Measurements from ENCODE around the gene FNBP1. TPM values are rescaled to one million over a fixed set of nuclear protein-coding genes. Genes with fewer than 3 reads are reported as not detected.

FNBP1 gene
- total RNA-seq, 1 experiment from 2014 or later, result 53.6 TPM

DNA sequence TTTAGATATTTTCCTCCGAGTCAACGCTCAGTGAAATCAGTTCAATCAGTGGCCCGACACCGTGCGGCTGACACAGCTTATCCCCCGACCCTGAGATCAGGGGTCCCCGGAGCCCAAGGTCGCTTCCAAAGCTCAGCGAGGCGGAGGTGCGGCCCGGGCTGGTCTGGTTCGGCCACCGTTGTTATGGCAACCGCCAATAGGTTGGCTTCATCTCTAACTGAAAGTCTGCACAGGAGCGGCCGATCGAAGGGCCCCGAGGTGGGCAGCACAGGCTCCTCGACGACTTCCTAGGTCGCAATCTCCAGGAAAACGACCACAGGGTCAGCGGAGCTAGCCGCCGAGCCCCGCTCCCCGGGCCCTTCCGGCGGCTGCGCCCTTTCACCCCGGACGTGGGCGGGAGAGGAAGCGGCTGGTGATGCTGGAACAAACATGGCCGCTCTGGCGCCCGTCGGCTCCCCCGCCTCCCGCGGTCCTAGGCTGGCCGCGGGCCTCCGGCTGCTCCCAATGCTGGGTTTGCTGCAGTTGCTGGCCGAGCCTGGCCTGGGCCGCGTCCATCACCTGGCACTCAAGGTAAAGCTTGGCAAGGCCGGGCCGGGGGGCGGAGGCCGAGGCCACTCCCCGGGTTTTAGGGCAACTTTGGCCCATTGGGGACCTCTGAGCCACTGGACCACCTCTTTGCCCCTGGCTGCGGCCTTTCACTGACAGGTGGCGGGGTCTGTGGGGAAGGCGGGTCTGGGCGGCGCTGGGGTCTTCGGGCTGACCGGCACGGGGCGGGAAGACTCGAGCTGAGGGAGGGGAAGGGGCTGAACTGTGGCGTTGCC, 10.7 kb upstream of the FNBP1 start, which contains the start of gene GPR107:
Gene GPR107 (plus strand): TSS at position 403 of the 821 bp plus-strand sequence. CDS start 27 bp downstream, at position 430.
- peak within 1 kb of the TSS; percentile 72 to 76 for H3K4me3 ChIP-seq (ENCODE audit: low read depth in 2 of 2, low read length in 2 of 2)
- H3K36me3 ChIP-seq (ENCODE audit: control insufficient read depth, insufficient read depth, low read length), result no peaks in the 10 kb centered on the region; the same call in 1 of the 2 replicates
- in situ Hi-C loops (cut with HindIII; ENCODE audit: low pct_unique_long_range_greater_than_20kb, low sequenced_read_pairs), result no loop called here
- H3K27me3 ChIP-seq (ENCODE audit: control insufficient read depth, insufficient read depth, low read length), result no peaks in the 10 kb centered on the region
- BruUV-seq (replicated peaks), result no TSS peak
- POLR2A ChIA-PET, result interaction anchor here (0.6 to 1.0 kb wide), 2 partner anchors 121 to 158 kb away, joined by 3 to 4 read pairs; no protein-coding TSS in a partner anchor
- CTCF ChIA-PET, result no interaction called here
- DNase-seq (ENCODE audit: low read depth, low spot score) (no peak), ATAC-seq (peak; percentile 95)
- TF ChIP-seq CTCF (IDR thresholded peaks at IDR 0.05), result no peak
- no peak; a peak in 1 of 4 replicates for TF ChIP-seq REST (IDR thresholded peaks at IDR 0.05; ENCODE audit: insufficient read depth in 1 of 2, low read depth in 2 of 2, low read length in 1 of 2)
- no peak for TF ChIP-seq TCF7L2 (IDR thresholded peaks at IDR 0.05; ENCODE audit: low read depth, low read length)
- TF ChIP-seq SIN3A (IDR thresholded peaks at IDR 0.05; ENCODE audit: borderline replicate concordance, insufficient read depth, low read depth, low read length), result peak; percentile 83; the same call in 1 of the 2 replicates
- TF ChIP-seq POLR2AphosphoS5 (IDR thresholded peaks at IDR 0.05; ENCODE audit: low read depth, low read length), result peak; percentile 87
- intact Hi-C loops (cut with micrococcal nuclease; ENCODE audit: unreplicated experiment), result no loop called here
- H3K27ac ChIP-seq (ENCODE audit: low read length), result peak within 1 kb of the TSS; percentile 93
- H3K9me3 ChIP-seq (ENCODE audit: control insufficient read depth, insufficient read depth, low read depth, low read length), result no peaks in the 10 kb centered on the region
- H3K4me1 ChIP-seq (ENCODE audit: control insufficient read depth, insufficient read depth, low read length), result 0 out of 2 replicates have a peak, but pooled peaks cover 3% of the 10 kb centered on the region

DNA sequence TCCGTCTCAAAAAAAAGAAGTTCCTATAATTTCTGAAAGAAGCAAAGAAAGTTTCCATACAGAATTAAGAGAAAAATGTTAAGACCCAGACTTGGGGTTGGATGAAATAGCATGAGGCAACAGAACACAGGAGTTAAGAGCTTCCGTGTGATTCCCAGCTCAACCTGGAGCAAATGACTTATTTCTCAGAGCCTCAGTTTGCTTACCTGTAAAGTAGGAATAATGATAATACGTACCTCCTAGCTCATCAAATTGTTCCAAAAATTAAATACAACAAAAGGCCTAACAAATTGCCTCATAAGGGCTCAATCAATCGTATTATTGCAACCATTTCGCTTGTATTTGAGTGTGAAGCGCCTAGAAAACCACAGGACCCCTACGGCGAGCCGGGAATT, 10.1 kb upstream of the FNBP1 start:
- ChIA-PET CTCF (no interaction called here), POLR2A (interaction anchor here (0.6 to 1.0 kb wide), 3 partner anchors 29 to 158 kb away, joined by 3 to 4 read pairs (median 3); no protein-coding TSS in a partner anchor)
- DNase-seq (ENCODE audit: low read depth, low spot score) (no peak), ATAC-seq (no peak)
- in situ Hi-C loops (cut with HindIII; ENCODE audit: low pct_unique_long_range_greater_than_20kb, low sequenced_read_pairs) (no loop called here), intact Hi-C loops (cut with micrococcal nuclease; ENCODE audit: unreplicated experiment) (no loop called here)
- Histone ChIP-seq H3K27ac (ENCODE audit: low read length) (peak overlapping the region; percentile 93), H3K9me3 (ENCODE audit: control insufficient read depth, insufficient read depth, low read depth, low read length) (no peaks in the 10 kb centered on the region), H3K4me3 (ENCODE audit: low read depth in 2 of 2, low read length in 2 of 2) (peak overlapping the region; percentile 72 to 76), H3K27me3 (ENCODE audit: control insufficient read depth, insufficient read depth, low read length) (no peaks in the 10 kb centered on the region), H3K4me1 (ENCODE audit: control insufficient read depth, insufficient read depth, low read length) (0 out of 2 replicates have a peak, but pooled peaks cover 3% of the 10 kb centered on the region), H3K36me3 (ENCODE audit: control insufficient read depth, insufficient read depth, low read length) (no peaks in the 10 kb centered on the region; the same call in 1 of the 2 replicates)
- TF ChIP-seq POLR2AphosphoS5 (IDR thresholded peaks at IDR 0.05; ENCODE audit: low read depth, low read length) (no peak), CTCF (IDR thresholded peaks at IDR 0.05) (no peak), REST (IDR thresholded peaks at IDR 0.05; ENCODE audit: insufficient read depth in 1 of 2, low read depth in 2 of 2, low read length in 1 of 2) (no peak), SIN3A (IDR thresholded peaks at IDR 0.05; ENCODE audit: borderline replicate concordance, insufficient read depth, low read depth, low read length) (no peak), TCF7L2 (IDR thresholded peaks at IDR 0.05; ENCODE audit: low read depth, low read length) (no peak)
- TSS peak; percentile 92 for BruUV-seq (replicated peaks)
